ENCODE data around the gene FAM241B.

FAM241B gene

GRCh38 chr10:69630651-69631400, 779 bp downstream of the FAM241B start (continued):
- TF ChIP-seq KLF9 (tag by site-specific recombination; IDR thresholded peaks at IDR 0.05; ENCODE audit: low read depth) (peak; percentile 38; the same call in 1 of the 2 replicates), GLIS1 (tag by site-specific recombination; IDR thresholded peaks at IDR 0.05) (peak; percentile 79), ZNF354C (tag by site-specific recombination; IDR thresholded peaks at IDR 0.05; ENCODE audit: borderline replicate concordance, low read depth) (no peak), EGR2 (tag by site-specific recombination; IDR thresholded peaks at IDR 0.05; ENCODE audit: low read depth) (no peak), PRDM6 (tag by site-specific recombination; IDR thresholded peaks at IDR 0.05) (no peak), ZNF785 (tag by site-specific recombination; IDR thresholded peaks at IDR 0.05) (no peak)

- TF ChIP-seq ZNF624 (tag by site-specific recombination; IDR thresholded peaks at IDR 0.05) (no peak), GLI2 (tag by site-specific recombination; IDR thresholded peaks at IDR 0.05; ENCODE audit: borderline replicate concordance, low read depth) (no peak), IKZF3 (tag by site-specific recombination; IDR thresholded peaks at IDR 0.05) (no peak), GFI1B (tag by site-specific recombination; IDR thresholded peaks at IDR 0.05) (no peak), ZNF768 (tag by site-specific recombination; IDR thresholded peaks at IDR 0.05) (no peak), MYNN (tag by site-specific recombination; IDR thresholded peaks at IDR 0.05; ENCODE audit: borderline replicate concordance) (no peak), ZEB2 (tag by site-specific recombination; IDR thresholded peaks at IDR 0.05) (no peak), ZBTB8A (tag by site-specific recombination; IDR thresholded peaks at IDR 0.05) (no peak), SCRT2 (tag by site-specific recombination; IDR thresholded peaks at IDR 0.05) (no peak), CTCF (tag by site-specific recombination; IDR thresholded peaks at IDR 0.05) (no peak), REPIN1 (tag by site-specific recombination; IDR thresholded peaks at IDR 0.05; ENCODE audit: low read depth) (no peak), ZBTB11 (tag by site-specific recombination; conservative IDR thresholded peaks at IDR 0.05; ENCODE audit: low read depth) (no peak), ZNF239 (tag by site-specific recombination; IDR thresholded peaks at IDR 0.05) (no peak), ZNF660 (tag by site-specific recombination; IDR thresholded peaks at IDR 0.05) (no peak), ZNF544 (tag by site-specific recombination; IDR thresholded peaks at IDR 0.05) (no peak), ZNF184 (tag by site-specific recombination; IDR thresholded peaks at IDR 0.05) (no peak)
- Histone ChIP-seq H3K4me3 (ENCODE audit: low read depth, low read length) (no peak overlapping the region), H3K4me1 (ENCODE audit: control insufficient read depth, insufficient read depth, low read length) (no peaks in the 10 kb centered on the region), H3K36me3 (ENCODE audit: control insufficient read depth in 2 of 2, insufficient read depth in 1 of 2, low read length in 2 of 2) (peaks cover 0 to 34% of the 10 kb centered on the region in 2 experiments; a peak in 1 of 3 replicates), H3K9me3 (ENCODE audit: control insufficient read depth, insufficient read depth, low read depth, low read length) (no peaks in the 10 kb centered on the region), H3K27ac (ENCODE audit: extremely low read depth, low read depth, low read length) (no peak overlapping the region)
- ChIA-PET POLR2A (no interaction called here), CTCF (interaction anchor here (0.6 to 2.2 kb wide), 8 partner anchors 10 to 1467 kb away, joined by 3 to 16 read pairs (median 3); no protein-coding TSS in a partner anchor)
Measured at GRCh38 chr10:69631566-69631965, 1.5 kb downstream of the FAM241B start.
